Gastrocnemius medialis (tissue), 4 donors: ENCODE measurements around the gene CKMT2. TPM values are rescaled to one million over a fixed set of nuclear protein-coding genes. Genes with fewer than 3 reads are reported as not detected.

Experiments used
- ATAC-seq, 2 donors: fragments of 150-250 bp; one replicate each; pipeline ENCODE4 v1.9.1; 2016
- DNase-seq, 2 donors: peaks; one replicate each; pipeline ENCODE4 v3.0.0-alpha.2; 2019
- H3K27ac ChIP-seq, 4 donors: fragments of 200-600 bp; sonication (generic); 1 replicate in 1 of 4; 2 replicates in 3 of 4; pipeline ENCODE4 v1.5.1; 2016 to 2018; ENCODE audit warnings: mild to moderate bottlenecking in 2 of 4, moderate library complexity in 1 of 4
- H3K27me3 ChIP-seq, 3 donors: fragments of 200-600 bp; sonication (generic) in 2 of 3; 1 replicate in 1 of 3; 2 replicates in 2 of 3; pipeline versions ENCODE4 v1.5.1 to v1.6.0; 2016 to 2019; ENCODE audit warnings: mild to moderate bottlenecking in 1 of 3, moderate library complexity in 1 of 3
- H3K36me3 ChIP-seq, 2 donors: fragments of 200-600 bp; sonication (generic) in 1 of 2; one replicate each; pipeline ENCODE4 v1.5.1; 2017 to 2018
- H3K4me1 ChIP-seq, 2 donors: fragments of 200-600 bp; sonication (generic) in 1 of 2; one replicate each; pipeline ENCODE4 v1.5.1; 2016 to 2017; ENCODE audit warnings: mild to moderate bottlenecking in 2 of 2
- H3K4me3 ChIP-seq, 4 donors: fragments of 200-600 bp; sonication (generic) in 3 of 4; 1 replicate in 1 of 4; 2 replicates in 3 of 4; pipeline ENCODE4 v1.5.1; 2016 to 2019; ENCODE audit warnings: mild to moderate bottlenecking in 2 of 4
- H3K9me3 ChIP-seq, 3 donors: fragments of 200-600 bp; sonication (generic) in 2 of 3; 1 replicate in 1 of 3; 2 replicates in 2 of 3; pipeline ENCODE4 v1.5.1; 2016 to 2019
- POLR2A ChIP-seq, 2 donors: fragments of 450-650 bp; IDR thresholded peaks; one replicate each; pipeline ENCODE4 v1.6.1; 2017; ENCODE audit warnings: antibody characterized with exemption in 2 of 2, mild to moderate bottlenecking in 2 of 2, moderate library complexity in 2 of 2
- in situ Hi-C, 4 donors: fragments of 200-750 bp; cut with MboI; loops; one replicate each; pipeline versions ENCODE4 v1.15.0 to v1.8.0; 2017; ENCODE audit warnings: low sequenced_read_pairs in 4 of 4
- intact Hi-C: fragments of 100-400 bp; cut with DNase I; formaldehyde crosslinking; loops from one replicate; pipeline ENCODE4 v1.15.1; 2023; ENCODE audit warnings: low total_unique reads
- total RNA-seq, 4 donors: library from RNA; depleted of rRNA; stranded (reverse); fragments of >200 nt; gene quantifications; one replicate each; pipeline versions ENCODE4 v1.1.0 to v1.2.3, GENCODE V29; 2016
- TF ChIP-seq, protein P1 (sequence below), 5 experiments: fragments of 450-650 bp in 3 of 5; fragments of 200-600 bp in 2 of 5; sonication (generic) in 2 of 5; IDR thresholded peaks in 4 of 5; conservative IDR thresholded peaks in 1 of 5; 1 replicate in 4 of 5; 2 replicates in 1 of 5; pipeline ENCODE4 v1.5.1; 2016 to 2019; ENCODE audit warnings: antibody characterized with exemption in 5 of 5, mild to moderate bottlenecking in 3 of 5, moderate library complexity in 3 of 5

Gene CKMT2
- total RNA-seq, 4 donors from 2014 or later = 550 to 1,114 (median 879) TPM

DNA sequence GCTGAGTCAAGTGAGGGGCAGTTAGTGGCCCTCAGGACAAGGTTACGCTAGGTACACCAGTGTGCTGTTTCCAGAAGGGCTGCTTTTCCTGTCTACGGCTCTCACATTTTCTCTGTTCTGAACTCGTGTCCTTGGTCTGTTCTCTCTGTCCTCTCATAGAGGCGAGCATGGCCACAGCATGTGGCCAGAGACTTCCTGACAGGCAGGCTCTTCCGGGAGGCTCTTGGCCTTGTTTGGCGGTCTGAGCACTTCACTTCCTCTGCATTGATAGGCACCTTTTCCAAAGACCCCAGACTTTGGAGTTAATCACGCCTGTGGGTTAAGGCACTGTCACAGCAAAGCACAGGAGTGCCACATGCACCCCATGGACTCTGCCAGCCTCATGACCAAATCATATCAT, 1.2 kb downstream of the CKMT2 start:
- Histone ChIP-seq H3K4me3 (peak overlapping the region; percentile 61 to 75 (median 68)), H3K36me3 (no peaks in the 10 kb centered on the region), H3K27ac (peak overlapping the region; percentile 98 to 100 (median 98)), H3K27me3 (no peaks in the 10 kb centered on the region), H3K4me1 (peaks cover 59 to 61% of the 10 kb centered on the region in 2 donors), H3K9me3 (no peaks in the 10 kb centered on the region)
- intact Hi-C loops = loop anchor here (10.0 kb wide), 2 partner anchors 191 to 829 kb away; partner anchors contain the start of gene ZFYVE16
- in situ Hi-C loops = no loop called here
- peak; percentile 7 to 10 for ATAC-seq
- DNase-seq = peak in 1 of 2 donors; percentile 55
- TF ChIP-seq, protein P1, sequence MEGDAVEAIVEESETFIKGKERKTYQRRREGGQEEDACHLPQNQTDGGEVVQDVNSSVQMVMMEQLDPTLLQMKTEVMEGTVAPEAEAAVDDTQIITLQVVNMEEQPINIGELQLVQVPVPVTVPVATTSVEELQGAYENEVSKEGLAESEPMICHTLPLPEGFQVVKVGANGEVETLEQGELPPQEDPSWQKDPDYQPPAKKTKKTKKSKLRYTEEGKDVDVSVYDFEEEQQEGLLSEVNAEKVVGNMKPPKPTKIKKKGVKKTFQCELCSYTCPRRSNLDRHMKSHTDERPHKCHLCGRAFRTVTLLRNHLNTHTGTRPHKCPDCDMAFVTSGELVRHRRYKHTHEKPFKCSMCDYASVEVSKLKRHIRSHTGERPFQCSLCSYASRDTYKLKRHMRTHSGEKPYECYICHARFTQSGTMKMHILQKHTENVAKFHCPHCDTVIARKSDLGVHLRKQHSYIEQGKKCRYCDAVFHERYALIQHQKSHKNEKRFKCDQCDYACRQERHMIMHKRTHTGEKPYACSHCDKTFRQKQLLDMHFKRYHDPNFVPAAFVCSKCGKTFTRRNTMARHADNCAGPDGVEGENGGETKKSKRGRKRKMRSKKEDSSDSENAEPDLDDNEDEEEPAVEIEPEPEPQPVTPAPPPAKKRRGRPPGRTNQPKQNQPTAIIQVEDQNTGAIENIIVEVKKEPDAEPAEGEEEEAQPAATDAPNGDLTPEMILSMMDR (IDR thresholded peaks at IDR 0.05 in 4 of 5, conservative IDR thresholded peaks at IDR 0.05 in 1 of 5) = no peak
- TF ChIP-seq POLR2A (IDR thresholded peaks at IDR 0.05) = peak; percentile 16 to 43

DNA sequence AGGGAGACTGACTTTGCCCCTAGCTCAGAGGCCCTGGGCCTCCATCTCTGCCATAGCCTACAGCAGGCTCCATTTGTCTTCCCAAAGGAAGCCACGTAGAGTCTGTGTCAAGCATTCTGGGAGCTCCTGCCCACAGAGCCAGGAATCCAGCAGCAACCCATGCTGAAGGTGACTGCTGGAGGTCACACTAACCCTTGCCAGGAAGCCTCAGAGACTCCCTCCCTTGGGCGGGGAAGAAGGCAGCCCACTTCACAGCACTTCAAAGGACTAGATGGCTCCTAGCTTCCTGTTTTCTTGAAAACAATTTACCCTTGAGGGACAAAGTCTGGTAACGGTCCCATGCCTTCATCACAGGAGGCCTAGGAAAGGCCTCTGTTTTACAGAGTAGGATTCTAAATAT, 1.7 kb downstream of the CKMT2 start:
- Histone ChIP-seq H3K36me3 (no peaks in the 10 kb centered on the region), H3K27me3 (no peaks in the 10 kb centered on the region), H3K27ac (peak overlapping the region; percentile 98 to 100 (median 98)), H3K9me3 (no peaks in the 10 kb centered on the region), H3K4me3 (peak overlapping the region; percentile 61 to 75 (median 68)), H3K4me1 (peaks cover 64 to 66% of the 10 kb centered on the region in 2 donors)
- in situ Hi-C loops = no loop called here
- TF ChIP-seq POLR2A (IDR thresholded peaks at IDR 0.05) = no peak
- TF ChIP-seq, protein P1 (IDR thresholded peaks at IDR 0.05 in 4 of 5, conservative IDR thresholded peaks at IDR 0.05 in 1 of 5) = no peak
- ATAC-seq (peak in 1 of 2 donors; percentile 19), DNase-seq (peak in 1 of 2 donors; percentile 67)
- intact Hi-C loops = loop anchor here (10.0 kb wide), 2 partner anchors 190 to 830 kb away; partner anchors contain the start of gene ZFYVE16

DNA sequence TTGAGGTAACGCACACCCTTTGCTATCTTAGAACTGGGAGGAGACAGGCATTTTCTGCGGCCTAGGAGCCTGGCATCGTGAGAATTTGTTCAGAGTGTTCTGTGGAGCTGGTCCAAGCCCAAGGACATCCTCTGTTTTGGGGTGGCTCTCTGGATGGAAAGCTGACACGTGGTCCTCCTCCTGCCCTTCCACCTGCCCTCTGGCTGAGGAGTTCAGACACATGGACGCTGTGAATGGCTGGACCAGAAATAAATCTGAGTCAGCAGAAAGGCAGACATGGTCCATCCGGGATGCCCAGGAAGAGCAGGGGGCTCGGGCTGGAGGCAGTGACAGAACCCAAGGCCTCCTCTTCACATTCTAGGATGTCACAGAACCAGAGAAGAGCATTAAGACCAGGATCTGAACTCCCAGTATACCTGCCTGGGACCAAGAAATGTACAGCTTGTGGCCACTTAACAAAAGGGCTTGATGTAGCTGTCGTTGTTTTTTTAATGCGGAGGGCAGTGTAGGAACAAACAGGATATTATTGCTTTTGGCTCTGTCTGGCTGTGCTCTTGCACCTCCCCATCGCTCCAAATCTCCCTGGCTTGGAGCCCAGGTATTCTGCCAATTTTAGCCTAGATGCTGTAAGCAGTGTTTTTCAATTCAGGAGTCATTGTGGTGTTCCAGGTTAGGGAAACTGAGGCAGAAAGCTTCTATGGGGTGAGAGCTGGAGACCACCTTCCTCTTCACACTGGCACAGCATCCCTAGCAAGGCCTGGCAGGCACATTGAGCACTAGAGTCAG, 2.4 kb downstream of the CKMT2 start:
- peak; percentile 71 to 78 for DNase-seq
- Histone ChIP-seq H3K27ac (peak overlapping the region; percentile 98 to 100 (median 98)), H3K27me3 (no peaks in the 10 kb centered on the region), H3K4me1 (peaks cover 71 to 72% of the 10 kb centered on the region in 2 donors), H3K9me3 (no peaks in the 10 kb centered on the region), H3K4me3 (peak overlapping the region; percentile 61 to 75 (median 68)), H3K36me3 (no peaks in the 10 kb centered on the region)
- intact Hi-C loops = loop anchor here (10.0 kb wide), 2 partner anchors 189 to 831 kb away; partner anchors contain the start of gene ZFYVE16
- TF ChIP-seq, protein P1 (IDR thresholded peaks at IDR 0.05 in 4 of 5, conservative IDR thresholded peaks at IDR 0.05 in 1 of 5) = no peak
- TF ChIP-seq POLR2A (IDR thresholded peaks at IDR 0.05) = no peak
- peak; percentile 16 to 21 for ATAC-seq
- in situ Hi-C loops = no loop called here

DNA sequence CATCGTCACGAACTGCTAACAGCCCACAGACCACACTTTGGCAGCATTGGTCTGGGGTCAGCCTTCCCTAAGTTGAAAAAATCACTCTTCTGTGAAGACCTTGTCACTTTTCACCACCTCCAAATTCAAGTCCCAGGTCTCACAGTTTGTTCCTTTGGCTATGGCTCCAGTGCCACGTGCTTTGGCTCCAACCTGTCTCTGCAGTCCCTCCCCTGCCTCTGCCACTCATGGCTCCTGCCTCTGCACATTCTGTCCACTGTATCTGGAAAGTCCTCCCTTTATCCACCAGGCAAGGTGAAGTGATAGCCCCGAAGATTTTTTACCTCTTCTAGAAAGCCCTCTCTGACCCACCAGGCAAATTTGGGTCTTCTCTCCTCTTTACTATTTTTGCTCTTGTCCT, 5.3 kb downstream of the CKMT2 start:
- Histone ChIP-seq H3K36me3 (no peaks in the 10 kb centered on the region), H3K27ac (peak overlapping the region; percentile 98 to 100 (median 98)), H3K4me3 (peak overlapping the region; percentile 2 to 27 (median 16)), H3K4me1 (peaks cover 88 to 92% of the 10 kb centered on the region in 2 donors), H3K27me3 (no peaks in the 10 kb centered on the region), H3K9me3 (no peaks in the 10 kb centered on the region)
- DNase-seq = peak; percentile 76 to 83
- intact Hi-C loops = loop anchor here (10.0 kb wide), 2 partner anchors 186 to 834 kb away; partner anchors contain the start of gene ZFYVE16
- in situ Hi-C loops = no loop called here
- TF ChIP-seq, protein P1 (IDR thresholded peaks at IDR 0.05 in 4 of 5, conservative IDR thresholded peaks at IDR 0.05 in 1 of 5) = peak in 2 of 5 experiments; percentile 10 to 23
- TF ChIP-seq POLR2A (IDR thresholded peaks at IDR 0.05) = no peak
- peak; percentile 46 to 57 for ATAC-seq
